HepG2 (cell line): ENCODE data around the gene HECTD1. TPM values are rescaled to one million over a fixed set of nuclear protein-coding genes. Genes with fewer than 3 reads are reported as not detected.

Source experiments
- ADNP ChIP-seq: sonication (generic); formaldehyde crosslinking; IDR thresholded peaks from 2 replicates; pipeline ENCODE4 v1.4.0; 2020; ENCODE audit warnings: missing genetic modification reagents
- NRL ChIP-seq: sonication (generic); formaldehyde crosslinking; IDR thresholded peaks from 2 replicates; pipeline ENCODE4 v1.5.0; 2020; ENCODE audit warnings: missing genetic modification reagents, mild to moderate bottlenecking, moderate library complexity, borderline replicate concordance
- PAXIP1 ChIP-seq: sonication (generic); formaldehyde crosslinking; conservative IDR thresholded peaks from 2 replicates; pipeline ENCODE4 v1.4.0; 2020; ENCODE audit warnings: mild to moderate bottlenecking, missing genetic modification reagents, moderate library complexity
- PTBP1 ChIP-seq: fragments of 200-400 bp; formaldehyde crosslinking; IDR thresholded peaks from 2 replicates; pipeline ENCODE4 v1.6.1; 2018; ENCODE audit warnings: low read length, low read depth; ENCODE audit not compliant: poor library complexity, severe bottlenecking
- SNAPC4 ChIP-seq: sonication (generic); formaldehyde crosslinking; IDR thresholded peaks from 2 replicates; pipeline ENCODE4 v1.4.0; 2020; ENCODE audit warnings: mild to moderate bottlenecking, missing genetic modification reagents
- ZBTB40 ChIP-seq, 2 experiments: fragments of 450-650 bp in 1 of 2; sonication (generic) in 1 of 2; formaldehyde crosslinking in 1 of 2; IDR thresholded peaks; 2 replicates each; pipeline versions ENCODE4 v1.6.1 to v1.8.0; 2016 to 2022; ENCODE audit warnings: antibody characterized with exemption in 1 of 2, mild to moderate bottlenecking in 1 of 2, missing genetic modification reagents in 1 of 2
- ZNF136 ChIP-seq: sonication (generic); formaldehyde crosslinking; IDR thresholded peaks from 2 replicates; pipeline ENCODE4 v1.8.1; 2022; ENCODE audit warnings: low read depth, mild to moderate bottlenecking, moderate library complexity, missing genetic modification reagents
- ZNF317 ChIP-seq: sonication (generic); formaldehyde crosslinking; IDR thresholded peaks from 2 replicates; pipeline ENCODE4 v1.5.0; 2020; ENCODE audit warnings: mild to moderate bottlenecking, missing genetic modification reagents
- ZNF343 ChIP-seq: sonication (generic); formaldehyde crosslinking; IDR thresholded peaks from 2 replicates; pipeline ENCODE4 v1.4.0; 2020; ENCODE audit warnings: mild to moderate bottlenecking, missing genetic modification reagents
- ZSCAN12 ChIP-seq: sonication (generic); formaldehyde crosslinking; IDR thresholded peaks from 2 replicates; pipeline ENCODE4 v1.9.0; 2021; ENCODE audit warnings: mild to moderate bottlenecking, missing genetic modification reagents
- polyA plus RNA-seq, 8 experiments: library from polyadenylated mRNA; depleted of rRNA in 3 of 8; stranded (reverse) in 7 of 8; unstranded in 1 of 8; fragments of >200 nt; fragmentation: Illumina TruSeq in 4 of 8; extraction: Trizol in 4 of 8; gene quantifications; 2 replicates each; pipeline versions ENCODE4 v1.2.1 to v1.2.3, GENCODE V29; 2011 to 2016; ENCODE audit warnings: low read depth in 4 of 8, missing spikeins in 1 of 8, mixed read lengths in 1 of 8; ENCODE audit not compliant: insufficient read depth in 1 of 8
- total RNA-seq, 5 experiments: library from RNA; depleted of rRNA; stranded (reverse); fragments of >200 nt; fragmentation: Illumina TruSeq; extraction: Trizol; gene quantifications; 2 replicates each; pipeline ENCODE4 v1.2.3, GENCODE V29; 2016; ENCODE audit warnings: low read depth in 1 of 5

HECTD1 gene
- total and polyA plus RNA-seq, 2 of the 13 experiments (the other 11 are each of a cell fraction or from before 2014, with no cell fraction given), result 312 to 560 TPM

- TF ChIP-seq ZBTB40 (IDR thresholded peaks at IDR 0.05), result no peak
- 0 out of 2 replicates have a peak, but pooled peaks have one; percentile 30 for TF ChIP-seq ZBTB40 (CRISPR knock-in tag; IDR thresholded peaks at IDR 0.05)
- no peak for TF ChIP-seq ZNF136
- TF ChIP-seq PAXIP1 (CRISPR knock-in tag), result no peak
- TF ChIP-seq ZSCAN12 (CRISPR knock-in tag), result no peak
- TF ChIP-seq ZNF343 (CRISPR knock-in tag), result no peak
- peak; percentile 51; the same call in 1 of the 2 replicates for TF ChIP-seq NRL
- TF ChIP-seq PTBP1, result no peak
- no peak for TF ChIP-seq SNAPC4 (CRISPR knock-in tag)
- TF ChIP-seq ADNP, result no peak
- no peak for TF ChIP-seq ZNF317
These were observed 70.2 kb downstream of the HECTD1 start (continued) for GRCh38 chr14:31137214-31137889.
